ENCODE results near the gene MYCBPAP.

MYCBPAP gene

DNA sequence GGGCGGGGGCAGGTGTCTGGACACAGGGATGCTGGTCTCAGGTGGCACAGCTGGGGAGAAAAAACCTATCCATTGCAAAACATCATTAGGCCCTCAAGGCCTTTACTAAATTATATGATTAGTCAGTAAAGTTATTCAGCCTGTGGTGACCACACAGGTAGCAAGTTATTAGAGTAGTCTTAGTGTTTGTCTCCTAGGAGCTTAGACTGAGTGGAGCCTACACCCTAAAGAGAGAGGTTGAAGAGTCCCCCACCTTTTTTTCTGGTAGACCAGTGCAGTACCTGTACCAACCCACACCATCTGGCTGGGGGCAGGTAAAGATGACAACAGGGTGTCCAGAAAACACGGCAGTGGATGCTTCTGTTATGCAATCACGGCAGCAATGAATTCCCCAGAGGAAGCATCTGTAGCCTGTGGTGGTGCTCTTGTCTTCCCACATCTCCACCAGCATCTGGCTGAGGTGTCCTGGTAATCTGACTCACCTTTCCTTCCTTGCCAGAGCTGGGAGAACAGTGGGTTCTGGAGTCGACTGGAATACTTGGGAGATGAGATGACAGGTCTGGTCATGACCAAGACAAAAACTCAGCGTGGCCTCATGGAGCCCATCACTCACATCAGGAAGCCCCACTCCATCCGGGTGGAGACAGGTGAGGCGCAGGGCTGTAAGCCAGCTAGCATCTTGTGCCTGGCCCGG lies 11.0 kb downstream of the MYCBPAP start:
- H3K4me1 ChIP-seq (ENCODE audit: control insufficient read depth, insufficient read depth, low read length): no peaks in the 10 kb centered on the region
- no peak overlapping the region for H3K4me3 ChIP-seq (ENCODE audit: low read length in 2 of 2)
- no peaks in the 10 kb centered on the region for H3K36me3 ChIP-seq (ENCODE audit: control insufficient read depth in 2 of 2, insufficient read depth in 2 of 2, low read length in 2 of 2)
- H3K9me3 ChIP-seq (ENCODE audit: control insufficient read depth in 2 of 2, low read length in 2 of 2): no peaks in the 10 kb centered on the region
- no peak overlapping the region for H3K27ac ChIP-seq (ENCODE audit: low read length)
- no peak overlapping the region for H3K9ac ChIP-seq (ENCODE audit: low read length in 2 of 2)
- no peaks in the 10 kb centered on the region for H3K27me3 ChIP-seq (ENCODE audit: control insufficient read depth in 1 of 2, insufficient read depth in 2 of 2, low read length in 2 of 2)

DNA sequence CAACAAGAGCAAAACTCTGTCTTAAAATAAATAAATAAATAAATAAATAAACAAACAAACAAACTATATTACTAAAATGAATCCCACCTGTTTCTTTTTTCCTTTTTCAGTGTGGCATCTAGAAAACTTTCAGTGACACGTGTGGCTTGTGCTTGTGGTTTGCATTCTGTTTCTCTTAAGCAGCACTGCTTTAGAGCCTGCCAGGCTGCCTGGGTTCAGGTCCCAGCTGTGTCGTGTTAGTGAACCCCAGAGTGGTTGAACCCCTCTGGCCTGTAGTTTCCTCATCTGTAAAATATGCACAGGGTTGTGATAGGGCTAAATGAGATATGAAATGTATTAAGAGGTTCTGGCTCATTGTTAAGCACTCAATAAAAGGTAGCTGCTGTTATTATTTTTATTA lies 12.2 kb downstream of the MYCBPAP start:
- Histone ChIP-seq H3K4me1 (ENCODE audit: control insufficient read depth, insufficient read depth, low read length) (no peaks in the 10 kb centered on the region), H3K9ac (ENCODE audit: low read length in 2 of 2) (no peak overlapping the region), H3K4me3 (ENCODE audit: low read length in 2 of 2) (no peak overlapping the region), H3K36me3 (ENCODE audit: control insufficient read depth in 2 of 2, insufficient read depth in 2 of 2, low read length in 2 of 2) (no peaks in the 10 kb centered on the region), H3K9me3 (ENCODE audit: control insufficient read depth in 2 of 2, low read length in 2 of 2) (no peaks in the 10 kb centered on the region), H3K27ac (ENCODE audit: low read length) (no peak overlapping the region), H3K27me3 (ENCODE audit: control insufficient read depth in 1 of 2, insufficient read depth in 2 of 2, low read length in 2 of 2) (no peaks in the 10 kb centered on the region)

DNA sequence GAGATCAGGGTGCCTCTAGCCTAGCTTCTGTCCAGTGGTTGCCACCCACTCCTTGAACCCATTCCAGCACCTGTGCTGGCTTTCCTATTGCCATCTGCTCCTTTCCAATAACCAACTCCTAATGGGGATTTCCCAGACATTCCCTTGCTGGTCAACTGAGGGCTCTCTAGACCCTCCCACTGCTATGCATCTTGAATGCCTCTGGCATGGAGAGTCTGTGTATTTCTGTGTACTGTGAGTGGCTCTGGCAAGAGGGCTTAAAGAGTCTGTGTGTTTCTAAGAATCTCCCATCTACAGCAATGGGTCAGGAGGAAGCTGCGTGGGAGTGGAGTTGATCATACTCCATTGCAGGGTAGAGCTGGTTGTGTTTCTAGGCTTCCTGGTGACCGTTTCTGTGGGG lies 13.3 kb downstream of the MYCBPAP start:
- Histone ChIP-seq H3K36me3 (ENCODE audit: control insufficient read depth in 2 of 2, insufficient read depth in 2 of 2, low read length in 2 of 2) (no peaks in the 10 kb centered on the region), H3K9ac (ENCODE audit: low read length in 2 of 2) (no peak overlapping the region), H3K27me3 (ENCODE audit: control insufficient read depth in 1 of 2, insufficient read depth in 2 of 2, low read length in 2 of 2) (no peaks in the 10 kb centered on the region), H3K4me3 (ENCODE audit: low read length in 2 of 2) (no peak overlapping the region), H3K9me3 (ENCODE audit: control insufficient read depth in 2 of 2, low read length in 2 of 2) (no peaks in the 10 kb centered on the region), H3K27ac (ENCODE audit: low read length) (no peak overlapping the region), H3K4me1 (ENCODE audit: control insufficient read depth, insufficient read depth, low read length) (no peaks in the 10 kb centered on the region)

DNA sequence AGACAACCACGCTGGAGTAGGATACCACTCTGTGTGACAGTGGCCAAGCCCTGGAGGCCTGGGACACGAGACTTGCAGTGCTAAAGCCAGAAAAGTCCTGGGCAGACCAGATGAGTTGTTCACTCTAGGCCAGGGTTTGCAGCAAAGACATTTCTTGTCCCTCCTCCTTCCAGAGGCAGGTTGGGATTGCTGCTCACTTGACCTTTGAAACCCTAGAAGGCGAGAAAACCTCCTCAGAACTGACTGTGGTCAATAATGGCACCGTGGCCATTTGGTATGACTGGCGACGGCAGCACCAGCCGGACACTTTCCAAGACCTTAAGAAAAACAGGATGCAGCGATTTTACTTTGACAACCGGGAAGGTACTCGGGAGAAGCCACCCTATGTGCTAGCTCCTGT lies 14.5 kb downstream of the MYCBPAP start:
- Histone ChIP-seq H3K27ac (ENCODE audit: low read length) (no peak overlapping the region), H3K27me3 (ENCODE audit: control insufficient read depth in 1 of 2, insufficient read depth in 2 of 2, low read length in 2 of 2) (no peaks in the 10 kb centered on the region), H3K4me1 (ENCODE audit: control insufficient read depth, insufficient read depth, low read length) (no peaks in the 10 kb centered on the region), H3K36me3 (ENCODE audit: control insufficient read depth in 2 of 2, insufficient read depth in 2 of 2, low read length in 2 of 2) (no peaks in the 10 kb centered on the region), H3K9ac (ENCODE audit: low read length in 2 of 2) (no peak overlapping the region), H3K4me3 (ENCODE audit: low read length in 2 of 2) (no peak overlapping the region), H3K9me3 (ENCODE audit: control insufficient read depth in 2 of 2, low read length in 2 of 2) (no peaks in the 10 kb centered on the region)

DNA sequence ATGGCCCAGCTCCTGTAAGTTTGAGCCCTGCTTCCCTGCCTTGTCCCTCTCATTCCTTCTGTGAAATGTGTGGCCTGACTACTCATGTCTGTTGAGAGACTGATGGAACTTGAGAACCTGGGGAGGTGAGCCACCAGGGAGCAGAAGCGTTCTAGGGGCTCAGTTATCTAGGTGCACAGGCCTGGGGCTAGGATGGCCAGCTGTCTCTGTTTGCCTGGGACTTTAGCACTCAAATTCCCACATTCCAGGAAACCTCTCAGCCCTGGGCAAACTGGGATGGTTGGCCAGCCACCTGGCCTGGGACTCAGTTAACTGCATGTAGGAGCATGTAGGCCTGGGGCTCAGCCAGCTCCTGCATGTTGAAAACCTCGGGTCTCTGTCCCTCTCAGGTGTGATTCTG lies 15.0 kb downstream of the MYCBPAP start:
- Histone ChIP-seq H3K36me3 (ENCODE audit: control insufficient read depth in 2 of 2, insufficient read depth in 2 of 2, low read length in 2 of 2) (no peaks in the 10 kb centered on the region), H3K27ac (ENCODE audit: low read length) (no peak overlapping the region), H3K4me1 (ENCODE audit: control insufficient read depth, insufficient read depth, low read length) (no peaks in the 10 kb centered on the region), H3K4me3 (ENCODE audit: low read length in 2 of 2) (no peak overlapping the region), H3K9me3 (ENCODE audit: control insufficient read depth in 2 of 2, low read length in 2 of 2) (no peaks in the 10 kb centered on the region), H3K9ac (ENCODE audit: low read length in 2 of 2) (no peak overlapping the region), H3K27me3 (ENCODE audit: control insufficient read depth in 1 of 2, insufficient read depth in 2 of 2, low read length in 2 of 2) (no peaks in the 10 kb centered on the region)

DNA sequence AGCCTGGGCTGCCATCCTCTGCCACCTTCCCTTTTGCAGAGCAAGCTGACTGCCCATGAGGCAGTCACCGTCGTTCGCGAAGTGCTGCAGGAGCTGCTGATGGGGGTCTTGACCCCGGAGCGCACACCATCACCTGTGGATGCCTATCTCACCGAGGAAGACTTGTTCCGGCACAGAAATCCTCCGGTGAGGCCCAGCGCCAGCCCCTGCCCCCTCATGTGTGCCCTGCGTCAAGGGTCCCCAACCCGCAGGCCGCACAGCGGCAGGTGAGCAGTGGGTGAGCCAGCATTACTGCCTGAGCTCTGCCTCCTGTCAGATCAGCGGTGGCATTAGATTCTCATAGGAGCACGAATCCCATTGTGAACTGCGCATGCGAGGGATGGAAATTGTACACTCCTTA lies 16.6 kb downstream of the MYCBPAP start:
- Histone ChIP-seq H3K27ac (ENCODE audit: low read length) (no peak overlapping the region), H3K4me3 (ENCODE audit: low read length in 2 of 2) (no peak overlapping the region), H3K9me3 (ENCODE audit: control insufficient read depth in 2 of 2, low read length in 2 of 2) (no peaks in the 10 kb centered on the region), H3K4me1 (ENCODE audit: control insufficient read depth, insufficient read depth, low read length) (no peaks in the 10 kb centered on the region), H3K36me3 (ENCODE audit: control insufficient read depth in 2 of 2, insufficient read depth in 2 of 2, low read length in 2 of 2) (no peaks in the 10 kb centered on the region), H3K27me3 (ENCODE audit: control insufficient read depth in 1 of 2, insufficient read depth in 2 of 2, low read length in 2 of 2) (peaks cover 1 to 6% of the 10 kb centered on the region in 2 donors), H3K9ac (ENCODE audit: low read length in 2 of 2) (no peak overlapping the region)

DNA sequence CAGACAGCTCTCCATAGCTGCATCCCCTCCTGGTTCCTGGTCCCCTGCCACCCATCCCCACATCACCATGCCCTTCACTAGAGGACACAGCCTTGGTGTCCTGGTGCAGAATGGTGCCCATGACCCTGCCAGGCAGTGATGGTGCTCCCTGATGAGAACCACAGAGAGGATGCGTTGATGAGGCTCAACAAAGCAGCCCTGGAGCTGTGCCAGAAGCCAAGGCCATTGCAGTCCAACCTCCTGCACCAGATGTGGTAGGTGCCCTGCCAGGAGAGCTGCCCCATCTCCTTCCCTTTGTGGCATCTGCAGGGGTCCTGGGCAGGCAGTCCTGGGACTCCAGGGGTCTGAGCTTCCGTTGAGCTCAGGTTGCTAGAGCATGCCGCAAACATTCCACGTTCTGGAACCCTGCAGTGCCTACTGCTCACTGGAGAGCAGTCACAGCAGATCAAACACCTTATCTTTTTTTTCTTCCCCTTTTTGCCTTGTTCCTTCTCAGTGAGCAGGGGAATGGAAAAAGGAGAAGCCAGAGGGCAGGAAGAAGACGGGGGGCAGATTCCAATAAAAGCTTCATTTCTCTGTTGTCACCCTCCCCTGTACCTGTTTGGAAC lies 19.0 kb downstream of the MYCBPAP start:
- no peaks in the 10 kb centered on the region for H3K4me1 ChIP-seq (ENCODE audit: control insufficient read depth, insufficient read depth, low read length)
- no peak overlapping the region for H3K27ac ChIP-seq (ENCODE audit: low read length)
- no peak overlapping the region for H3K4me3 ChIP-seq (ENCODE audit: low read length in 2 of 2)
- no peaks in the 10 kb centered on the region for H3K36me3 ChIP-seq (ENCODE audit: control insufficient read depth in 2 of 2, insufficient read depth in 2 of 2, low read length in 2 of 2)
- H3K9ac ChIP-seq (ENCODE audit: low read length in 2 of 2): no peak overlapping the region
- H3K9me3 ChIP-seq (ENCODE audit: control insufficient read depth in 2 of 2, low read length in 2 of 2): no peaks in the 10 kb centered on the region
- H3K27me3 ChIP-seq (ENCODE audit: control insufficient read depth in 1 of 2, insufficient read depth in 2 of 2, low read length in 2 of 2): peaks cover 18 to 21% of the 10 kb centered on the region in 2 donors

DNA sequence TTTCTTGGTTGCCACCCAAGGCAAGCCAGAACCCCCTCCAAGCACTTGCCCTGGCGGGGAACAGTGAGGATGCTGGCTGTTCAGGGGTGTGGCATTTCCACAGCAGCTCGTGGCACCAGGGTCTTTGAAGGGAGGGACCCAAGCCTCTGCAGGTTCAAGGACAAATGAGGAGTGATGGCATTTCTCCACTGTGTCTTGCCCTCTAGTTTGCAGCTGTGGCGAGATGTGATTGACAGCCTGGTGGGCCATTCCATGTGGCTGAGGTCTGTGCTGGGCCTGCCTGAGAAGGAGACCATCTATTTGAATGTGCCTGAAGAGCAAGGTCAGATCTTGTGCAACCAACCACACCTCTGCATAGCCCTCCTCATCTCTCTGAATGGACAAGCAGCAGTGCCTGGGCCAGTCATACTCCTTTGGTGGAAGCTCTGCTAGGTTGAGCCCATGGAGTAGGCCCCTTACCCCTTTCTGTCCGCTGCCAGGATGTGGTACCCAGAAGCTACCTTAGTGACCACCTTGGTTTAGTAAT lies 19.8 kb downstream of the MYCBPAP start:
- Histone ChIP-seq H3K9me3 (ENCODE audit: control insufficient read depth in 2 of 2, low read length in 2 of 2) (no peaks in the 10 kb centered on the region), H3K4me3 (ENCODE audit: low read length in 2 of 2) (no peak overlapping the region), H3K4me1 (ENCODE audit: control insufficient read depth, insufficient read depth, low read length) (peaks cover 5% of the 10 kb centered on the region), H3K9ac (ENCODE audit: low read length in 2 of 2) (no peak overlapping the region), H3K36me3 (ENCODE audit: control insufficient read depth in 2 of 2, insufficient read depth in 2 of 2, low read length in 2 of 2) (no peaks in the 10 kb centered on the region), H3K27ac (ENCODE audit: low read length) (no peak overlapping the region), H3K27me3 (ENCODE audit: control insufficient read depth in 1 of 2, insufficient read depth in 2 of 2, low read length in 2 of 2) (peaks cover 24 to 29% of the 10 kb centered on the region in 2 donors)

DNA sequence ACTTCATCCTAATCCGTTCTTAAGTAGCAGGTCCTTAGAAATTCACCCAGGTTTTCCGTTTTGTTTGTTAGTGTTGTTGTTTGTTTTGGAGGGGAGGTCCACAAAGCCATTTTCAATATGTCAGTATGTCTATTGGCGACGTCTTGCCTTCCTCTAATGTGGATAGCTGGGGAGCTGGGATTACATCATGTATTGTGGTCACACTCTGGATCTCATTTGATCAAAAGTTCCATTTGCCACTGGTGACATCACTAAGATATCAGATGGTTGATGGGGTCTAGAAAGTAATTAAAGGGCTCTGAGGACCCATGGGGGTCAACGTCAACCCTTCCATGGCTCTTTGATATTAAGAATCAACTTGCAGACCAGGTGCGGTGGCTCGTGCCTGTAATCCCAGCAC lies 21.6 kb downstream of the MYCBPAP start:
- Histone ChIP-seq H3K4me1 (ENCODE audit: control insufficient read depth, insufficient read depth, low read length) (peaks cover 17% of the 10 kb centered on the region), H3K4me3 (ENCODE audit: low read length in 2 of 2) (no peak overlapping the region), H3K9me3 (ENCODE audit: control insufficient read depth in 2 of 2, low read length in 2 of 2) (no peaks in the 10 kb centered on the region), H3K27ac (ENCODE audit: low read length) (no peak overlapping the region), H3K27me3 (ENCODE audit: control insufficient read depth in 1 of 2, insufficient read depth in 2 of 2, low read length in 2 of 2) (peaks cover 31 to 45% of the 10 kb centered on the region in 2 donors), H3K9ac (ENCODE audit: low read length in 2 of 2) (no peak overlapping the region), H3K36me3 (ENCODE audit: control insufficient read depth in 2 of 2, insufficient read depth in 2 of 2, low read length in 2 of 2) (no peaks in the 10 kb centered on the region)

DNA sequence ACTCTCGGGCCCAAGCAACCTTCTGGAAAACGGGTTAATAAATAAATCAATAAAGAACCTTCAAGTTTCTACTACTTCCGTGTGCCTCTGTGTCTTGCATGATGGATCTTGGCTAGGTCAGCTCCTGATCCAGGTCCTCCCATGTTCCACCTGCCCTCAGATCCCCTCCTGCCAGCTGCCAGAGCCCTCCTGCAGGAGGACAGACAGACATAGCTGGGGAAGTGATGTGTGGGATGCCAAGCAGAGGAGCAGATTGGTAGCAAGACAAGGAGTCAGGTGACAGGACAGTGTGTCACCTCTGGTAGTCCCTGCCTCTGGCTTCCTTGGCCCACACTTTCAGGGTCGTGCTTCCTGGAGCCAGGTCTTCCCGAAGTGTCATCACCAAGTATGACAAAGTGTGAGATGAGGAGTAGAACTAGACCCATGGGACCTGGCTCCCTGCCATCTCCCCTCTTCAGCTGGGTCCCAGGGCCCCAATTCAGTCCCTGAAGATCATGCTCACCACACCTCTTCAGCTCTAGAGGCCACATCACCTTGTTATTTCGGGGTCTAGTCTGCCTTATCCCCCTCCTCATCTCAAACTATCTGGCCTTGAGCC lies 23.3 kb downstream of the MYCBPAP start:
- no peak overlapping the region for H3K9ac ChIP-seq (ENCODE audit: low read length in 2 of 2)
- H3K36me3 ChIP-seq (ENCODE audit: control insufficient read depth in 2 of 2, insufficient read depth in 2 of 2, low read length in 2 of 2): no peaks in the 10 kb centered on the region
- H3K4me3 ChIP-seq (ENCODE audit: low read length in 2 of 2): no peak overlapping the region
- no peaks in the 10 kb centered on the region for H3K9me3 ChIP-seq (ENCODE audit: control insufficient read depth in 2 of 2, low read length in 2 of 2)
- peaks cover 17% of the 10 kb centered on the region for H3K4me1 ChIP-seq (ENCODE audit: control insufficient read depth, insufficient read depth, low read length)
- H3K27me3 ChIP-seq (ENCODE audit: control insufficient read depth in 1 of 2, insufficient read depth in 2 of 2, low read length in 2 of 2): peaks cover 33 to 48% of the 10 kb centered on the region in 2 donors
- H3K27ac ChIP-seq (ENCODE audit: low read length): no peak overlapping the region

Measured in stomach smooth muscle (tissue), 2 donors.